ENCODE data around the gene CASR.

The CASR gene

GRCh38 chr3:122257644-122258364, 74.3 kb downstream of the CASR start:
- no peak for DNase-seq (ENCODE audit: low spot score)

GRCh38 chr3:122258757-122259371, 75.4 kb downstream of the CASR start:
- peak; percentile 81 for DNase-seq (ENCODE audit: low spot score)

DNA sequence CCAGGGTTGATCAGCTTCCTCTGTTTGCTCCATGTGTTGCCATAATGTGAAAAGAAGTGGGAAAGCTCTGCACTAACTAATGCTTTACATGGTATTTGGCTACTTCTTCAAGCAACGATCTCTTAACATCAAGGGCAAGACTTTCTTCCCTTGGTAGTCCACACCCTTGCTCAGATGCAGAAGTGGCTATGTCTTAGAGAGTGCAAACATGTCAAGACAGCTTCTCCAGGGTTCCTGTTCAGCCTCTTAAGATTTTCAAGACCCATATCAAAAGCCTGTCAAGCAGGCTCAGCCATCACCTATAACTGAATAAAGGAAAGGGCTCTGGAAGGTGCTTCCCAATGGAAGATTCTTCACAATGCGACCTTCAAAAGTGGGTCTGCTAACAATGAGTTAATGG, 76.7 kb downstream of the CASR start:
- no peak for DNase-seq (ENCODE audit: low spot score)

GRCh38 chr3:122263058-122263457, 79.6 kb downstream of the CASR start:
- DNase-seq (ENCODE audit: low spot score) = no peak

- DNase-seq (ENCODE audit: low spot score) = no peak
Measured at GRCh38 chr3:122263974-122264588, 80.6 kb downstream of the CASR start.

DNA sequence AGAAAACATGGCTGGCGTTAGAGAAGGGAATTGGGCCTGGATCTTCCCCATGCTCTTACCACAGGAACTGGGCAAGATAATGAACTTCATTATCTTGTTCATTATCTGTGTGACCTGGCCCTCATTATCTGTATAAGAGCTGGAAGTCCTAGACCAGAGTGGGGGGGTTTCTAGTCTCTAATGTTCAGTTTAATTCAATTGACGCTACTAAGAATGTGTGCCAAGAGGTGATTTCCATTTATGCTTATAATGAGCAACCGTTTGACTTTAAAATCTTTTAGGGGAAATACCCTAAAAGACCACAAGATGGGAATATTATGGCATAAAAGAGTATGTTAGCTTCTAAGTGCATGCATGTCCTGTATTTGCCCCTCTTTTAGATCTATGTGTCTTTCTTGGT, 82.5 kb downstream of the CASR start:
- no peak for DNase-seq (ENCODE audit: low spot score)

- no peak for DNase-seq (ENCODE audit: low spot score)
Measured at GRCh38 chr3:122268257-122269024, 85.0 kb downstream of the CASR start.

DNA sequence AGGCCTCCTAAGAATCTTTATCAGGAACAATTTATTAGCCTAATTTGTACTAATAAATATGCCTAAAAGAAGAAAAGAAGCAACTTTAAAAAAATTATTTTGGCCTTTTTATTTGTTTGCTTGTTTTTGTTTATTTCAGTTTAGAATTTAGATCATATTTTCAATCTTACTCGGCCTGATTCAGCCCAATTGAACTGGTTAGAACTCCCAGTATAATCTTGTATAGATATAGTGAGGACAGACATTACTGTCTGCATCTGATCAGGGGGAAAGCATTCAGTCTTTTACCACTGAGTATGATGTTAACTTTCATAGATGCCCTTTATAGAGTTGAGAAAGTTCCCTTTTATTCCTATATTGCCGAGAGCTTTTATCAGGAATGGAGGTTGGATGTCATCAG, 85.6 kb downstream of the CASR start:
- DNase-seq (ENCODE audit: low spot score) = no peak

GRCh38 chr3:122271246-122271898, 87.9 kb downstream of the CASR start:
- peak; percentile 17 for DNase-seq (ENCODE audit: low spot score)

DNA sequence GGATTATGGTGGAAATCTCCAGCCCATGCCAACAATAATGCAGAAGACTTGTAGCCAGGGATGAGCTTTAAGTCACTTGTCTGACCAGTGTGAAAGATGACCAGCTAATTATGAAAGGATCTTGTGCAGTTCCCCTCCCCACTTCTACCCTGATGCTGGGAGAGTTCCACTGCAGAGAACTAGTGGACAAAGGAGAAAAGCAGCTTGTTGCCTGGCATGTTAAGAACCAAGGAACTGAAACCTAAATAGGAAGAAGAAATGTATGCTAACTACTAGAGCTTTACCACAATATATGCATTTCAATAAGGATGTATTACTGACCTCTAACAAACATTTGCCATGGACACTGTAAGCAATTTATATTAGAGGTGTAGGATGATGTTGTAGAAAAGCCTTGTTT, 89.4 kb downstream of the CASR start:
- no peak for DNase-seq (ENCODE audit: low spot score)

- no peak for DNase-seq (ENCODE audit: low spot score)
Measured at GRCh38 chr3:122273498-122273897, 90.0 kb downstream of the CASR start.

DNA sequence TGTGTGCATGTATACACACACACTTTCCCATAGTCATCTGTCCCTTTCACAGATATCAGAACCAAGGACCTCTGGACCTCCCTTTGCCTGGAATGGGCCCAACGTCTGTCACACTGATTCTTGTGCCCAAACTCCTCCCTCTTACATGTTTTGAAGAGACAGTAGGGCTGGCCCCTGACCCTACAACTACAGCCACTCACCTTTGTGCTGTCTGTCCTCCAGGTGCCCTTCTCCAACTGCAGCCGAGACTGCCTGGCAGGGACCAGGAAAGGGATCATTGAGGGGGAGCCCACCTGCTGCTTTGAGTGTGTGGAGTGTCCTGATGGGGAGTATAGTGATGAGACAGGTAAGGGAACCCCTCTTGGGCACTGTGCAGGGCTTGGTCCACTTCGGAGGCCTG, 98.4 kb downstream of the CASR start:
- DNase-seq (ENCODE audit: low spot score) = no peak

- no peak for DNase-seq (ENCODE audit: low spot score)
Measured at GRCh38 chr3:122283796-122284445, 100.5 kb downstream of the CASR start.

DNA sequence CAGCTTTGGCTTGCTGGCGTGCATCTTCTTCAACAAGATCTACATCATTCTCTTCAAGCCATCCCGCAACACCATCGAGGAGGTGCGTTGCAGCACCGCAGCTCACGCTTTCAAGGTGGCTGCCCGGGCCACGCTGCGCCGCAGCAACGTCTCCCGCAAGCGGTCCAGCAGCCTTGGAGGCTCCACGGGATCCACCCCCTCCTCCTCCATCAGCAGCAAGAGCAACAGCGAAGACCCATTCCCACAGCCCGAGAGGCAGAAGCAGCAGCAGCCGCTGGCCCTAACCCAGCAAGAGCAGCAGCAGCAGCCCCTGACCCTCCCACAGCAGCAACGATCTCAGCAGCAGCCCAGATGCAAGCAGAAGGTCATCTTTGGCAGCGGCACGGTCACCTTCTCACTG, 101.0 kb downstream of the CASR start:
- DNase-seq (ENCODE audit: low spot score) = no peak

GRCh38 chr3:122294359-122294758, 110.9 kb downstream of the CASR start:
- DNase-seq (ENCODE audit: low spot score) = no peak

GRCh38 chr3:122295266-122296062, 112.0 kb downstream of the CASR start:
- no peak for DNase-seq (ENCODE audit: low spot score)

GRCh38 chr3:122298239-122298638, 114.8 kb downstream of the CASR start:
- DNase-seq (ENCODE audit: low spot score) = peak; percentile 37

DNA sequence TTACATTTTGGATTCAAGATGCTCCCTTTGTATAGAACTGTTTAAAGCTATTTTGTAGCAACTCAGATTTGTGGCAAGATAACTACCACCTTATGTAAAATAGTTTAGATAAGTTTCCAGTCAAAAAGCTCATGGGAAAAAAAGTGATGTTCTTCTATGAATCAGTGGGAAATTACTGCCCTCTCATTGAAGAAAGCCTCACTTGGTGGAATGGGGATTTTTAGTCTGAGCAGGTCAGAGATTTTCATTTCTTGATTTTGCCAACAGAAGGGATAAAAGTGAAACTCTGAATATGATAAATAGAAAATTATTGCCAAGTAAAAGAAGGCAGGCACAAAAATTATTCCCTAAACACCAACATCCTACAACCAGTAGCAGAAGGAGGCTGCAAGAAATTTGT, 115.7 kb downstream of the CASR start:
- DNase-seq (ENCODE audit: low spot score) = no peak

- peak; percentile 66 for DNase-seq (ENCODE audit: low spot score)
Measured at GRCh38 chr3:122299872-122300460, 116.5 kb downstream of the CASR start.

DNA sequence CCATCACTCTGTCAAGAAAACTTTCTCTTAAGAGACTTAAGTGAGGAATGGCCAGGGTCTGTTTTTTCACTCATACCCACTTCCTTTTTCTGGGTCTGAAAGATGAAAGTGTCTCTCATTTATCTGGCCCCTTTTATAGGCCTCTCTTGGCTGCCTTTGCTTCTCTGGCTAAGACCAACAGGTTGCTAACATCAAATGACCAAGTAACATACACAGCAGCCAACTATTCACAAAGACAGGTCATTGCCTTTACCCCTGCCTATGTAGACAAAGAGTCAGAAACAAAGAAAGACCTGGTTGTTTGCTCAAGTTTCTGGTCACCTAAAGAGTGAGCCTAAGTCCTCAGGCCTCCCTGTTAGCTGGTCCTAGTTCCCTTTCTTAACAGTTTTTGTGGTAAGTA, 117.6 kb downstream of the CASR start:
- DNase-seq (ENCODE audit: low spot score) = no peak
